Left hindlimb (tissue), 1 donor: ENCODE measurements around the gene INPP5A.
"Not testable (repeated sequence)": the region's sequence is repeated elsewhere in the genome, so short reads cannot be mapped to it uniquely, and the experiment has no call there.

Experiments used
- DNase-seq: peaks from one replicate; pipeline ENCODE4 v3.0.0-alpha.2; 2018

INPP5A gene

DNA sequence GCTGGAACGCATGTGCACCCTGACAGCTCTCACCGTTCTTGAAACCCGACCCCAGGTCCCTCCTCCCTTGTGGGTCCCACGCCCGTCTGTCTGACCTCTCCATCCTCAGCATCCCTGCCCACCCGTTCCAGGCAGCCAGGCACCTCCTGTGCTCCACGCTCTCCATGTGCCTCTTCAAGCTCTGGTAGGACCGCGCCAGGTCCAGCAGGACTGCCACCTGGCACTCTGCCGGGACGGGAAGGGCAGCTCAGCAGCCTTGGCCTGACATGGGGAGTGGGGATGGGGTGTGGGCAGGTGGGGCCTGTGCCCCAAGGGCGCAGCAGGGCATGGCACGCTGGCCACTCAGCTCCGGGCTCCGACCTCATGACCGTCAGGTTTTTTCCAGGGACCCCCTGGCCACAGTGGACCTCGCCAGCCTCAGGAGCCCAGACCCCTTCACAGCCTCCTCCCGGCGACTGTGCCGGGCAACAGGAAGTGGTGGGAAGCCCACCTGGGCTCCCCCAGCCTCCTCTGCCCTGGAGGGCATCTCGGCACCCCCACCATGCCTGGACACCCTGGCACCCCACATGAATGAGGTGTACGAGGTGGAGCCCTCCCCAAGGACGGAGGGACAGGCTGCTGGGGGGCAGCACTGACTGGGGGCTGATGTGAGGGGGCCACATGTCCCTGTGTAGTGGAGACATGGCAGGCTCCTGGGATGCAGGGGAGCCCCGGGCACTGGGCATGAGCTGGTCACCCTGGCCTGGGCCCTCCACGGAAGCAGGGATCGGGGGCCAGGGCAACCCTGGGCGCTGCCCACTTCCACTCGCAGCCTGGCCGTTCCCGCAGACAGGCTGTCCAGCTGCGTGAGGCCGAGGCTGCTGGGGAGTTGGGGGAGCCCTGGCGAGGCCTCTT lies 273.5 kb downstream of the INPP5A start:
- no peak for DNase-seq

- no peak for DNase-seq
Measured at GRCh38 chr10:132811891-132812481, 274.4 kb downstream of the INPP5A start.

DNA sequence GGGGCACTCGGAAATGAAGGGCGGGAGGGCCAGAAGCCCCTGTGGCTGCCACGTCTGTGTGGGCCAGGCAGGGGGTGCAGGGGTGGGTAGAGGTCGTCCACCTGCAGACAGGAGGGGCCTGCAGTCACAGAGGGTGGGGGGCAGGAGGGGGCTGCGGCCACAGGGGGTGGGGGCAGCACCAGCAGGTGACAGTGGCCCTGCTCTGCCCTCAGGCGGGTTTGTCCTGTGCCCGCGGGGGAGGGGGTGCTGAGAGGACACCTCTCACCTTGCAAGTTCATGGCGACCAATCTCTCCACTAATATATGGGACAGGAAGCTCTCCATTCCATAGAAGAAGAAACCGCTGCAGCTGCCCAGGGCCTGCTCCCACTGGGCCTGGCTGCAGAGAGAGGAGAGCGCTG lies 274.9 kb downstream of the INPP5A start:
- DNase-seq: no peak

DNA sequence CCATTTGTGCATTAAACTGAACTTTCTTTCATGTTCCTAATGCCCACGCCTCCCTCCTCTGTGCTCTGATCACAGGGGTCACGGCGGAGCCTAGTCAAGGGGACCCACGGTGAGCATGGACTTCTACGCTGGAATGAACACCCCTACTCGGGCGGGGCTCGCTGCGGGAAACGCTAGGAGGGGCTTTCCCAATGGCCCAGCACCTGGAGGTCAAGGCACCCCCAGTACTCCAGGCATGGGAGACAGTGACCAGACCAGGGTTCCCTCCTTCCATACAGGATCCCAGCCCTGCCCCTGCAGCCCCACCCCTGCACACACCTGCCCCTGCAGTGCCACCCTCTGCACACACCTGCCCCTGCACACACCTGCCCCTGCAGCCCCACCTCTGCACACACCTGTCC lies 275.4 kb downstream of the INPP5A start:
- no peak for DNase-seq

DNA sequence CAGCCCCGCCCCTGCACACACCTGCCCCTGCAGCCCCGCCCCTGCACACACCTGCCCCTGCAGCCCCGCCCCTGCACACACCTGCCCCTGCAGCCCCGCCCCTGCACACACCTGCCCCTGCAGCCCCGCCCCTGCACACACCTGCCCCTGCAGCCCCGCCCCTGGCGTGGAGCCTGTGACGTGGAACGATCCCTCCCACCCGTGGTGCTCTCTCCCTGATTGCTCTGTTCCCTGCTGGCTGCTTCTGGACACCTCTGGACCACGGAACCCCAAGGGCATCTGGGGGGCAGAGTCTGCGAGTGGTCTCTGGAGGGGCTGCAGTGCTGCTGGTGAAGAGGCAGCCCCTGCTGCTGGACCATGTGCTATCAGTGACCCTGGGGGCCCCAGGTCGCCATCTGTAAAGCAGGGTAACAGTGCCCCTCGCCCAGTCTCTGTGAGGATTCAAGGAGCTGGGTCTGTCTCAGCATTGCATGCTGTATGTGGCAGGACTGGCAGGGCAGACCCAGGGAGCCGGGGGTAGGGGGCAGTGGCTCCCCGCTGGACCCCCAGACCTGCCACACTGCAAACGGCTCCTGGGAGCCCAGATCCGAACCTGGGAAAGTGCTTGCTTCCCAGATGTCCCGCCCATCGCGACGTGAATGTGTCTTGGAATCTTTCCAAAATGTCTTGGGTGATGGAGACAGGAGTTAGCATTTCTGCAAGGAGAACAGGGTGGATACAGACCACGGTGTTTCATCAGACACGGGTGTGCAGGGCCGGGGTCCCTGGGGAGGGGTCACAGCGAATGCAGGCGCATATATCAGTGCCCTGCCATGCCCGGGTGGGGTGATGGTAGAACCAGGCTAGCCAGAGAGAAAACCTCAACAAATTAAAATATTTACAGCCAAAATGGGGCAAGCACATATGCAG lies 276.2 kb downstream of the INPP5A start:
- no peak for DNase-seq

- no peak for DNase-seq
Measured at GRCh38 chr10:132814469-132814856, 276.9 kb downstream of the INPP5A start.

GRCh38 chr10:132815168-132815857 lies 277.7 kb downstream of the INPP5A start:
- no peak for DNase-seq

DNA sequence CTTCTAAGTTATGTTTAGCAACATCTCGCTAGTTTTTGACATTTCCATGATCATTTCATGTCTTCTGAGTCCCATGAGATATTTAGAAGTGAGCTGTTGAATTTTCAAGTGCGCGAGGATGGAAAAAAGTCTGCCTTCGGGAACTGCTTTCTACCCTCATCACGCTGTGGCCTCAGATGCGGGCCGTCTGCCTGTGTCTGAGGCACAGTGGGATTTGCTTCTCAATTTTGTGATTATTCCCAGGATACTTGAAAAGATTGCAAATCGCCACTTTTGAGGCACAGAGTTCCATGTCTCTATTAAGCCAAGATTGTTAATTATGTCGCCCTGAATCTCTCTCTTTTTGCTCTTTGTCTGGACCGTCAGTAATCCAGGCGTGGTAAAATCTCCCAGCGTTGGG lies 279.1 kb downstream of the INPP5A start:
- no peak for DNase-seq

- no peak for DNase-seq
Measured at GRCh38 chr10:132817701-132818211, 280.2 kb downstream of the INPP5A start.

GRCh38 chr10:132820056-132820455 lies 282.5 kb downstream of the INPP5A start:
- no peak for DNase-seq

DNA sequence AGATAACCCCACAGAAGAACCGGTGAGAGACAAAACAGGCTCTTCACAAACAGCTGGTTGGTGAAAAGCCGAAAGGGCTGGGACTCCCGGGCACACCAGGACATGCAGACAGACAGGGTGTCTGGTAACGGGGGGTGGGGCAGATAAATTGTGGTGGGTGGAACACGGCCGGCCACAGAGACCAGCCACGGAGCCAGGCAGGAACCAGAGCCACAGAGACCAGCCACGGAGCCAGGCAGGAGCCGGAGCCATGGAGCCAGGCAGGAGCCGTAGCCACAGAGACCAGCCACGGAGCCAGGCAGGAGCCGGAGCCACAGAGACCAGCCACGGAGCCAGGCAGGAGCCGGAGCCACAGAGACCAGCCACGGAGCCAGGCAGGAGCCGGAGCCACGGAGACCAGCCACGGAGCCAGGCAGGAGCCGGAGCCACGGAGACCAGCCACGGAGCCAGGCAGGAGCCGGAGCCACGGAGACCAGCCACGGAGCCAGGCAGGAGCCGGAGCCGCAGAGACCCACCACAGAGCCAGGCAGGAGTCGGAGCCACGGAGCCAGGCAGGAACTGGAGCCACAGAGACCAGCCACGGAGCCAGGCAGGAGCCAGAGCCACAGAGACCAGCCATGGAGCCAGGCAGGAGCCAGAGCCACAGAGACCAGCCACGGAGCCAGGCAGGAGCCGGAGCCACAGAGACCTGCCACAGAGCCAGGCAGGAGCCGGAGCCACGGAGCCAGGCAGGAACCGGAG lies 288.4 kb downstream of the INPP5A start:
- not testable (repeated sequence) for DNase-seq

- no peak for DNase-seq
Measured at GRCh38 chr10:132826524-132827422, 289.2 kb downstream of the INPP5A start.

DNA sequence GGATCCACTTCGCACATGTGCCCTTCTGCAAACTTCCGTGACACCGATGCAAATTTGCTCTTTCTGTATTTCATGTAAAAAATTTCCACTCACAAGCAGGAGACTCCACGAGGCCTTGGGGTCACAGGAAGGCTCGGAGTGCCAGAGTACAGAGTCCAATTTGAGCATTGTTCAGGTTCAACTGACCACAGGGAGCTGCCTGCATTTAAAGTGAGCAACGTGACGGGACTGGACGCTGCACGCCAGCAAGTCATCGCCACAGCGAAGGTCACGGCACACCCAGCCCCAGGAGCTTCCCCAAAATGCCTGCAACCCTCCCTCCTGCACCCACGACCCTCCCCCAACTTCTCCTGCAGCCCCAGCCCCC lies 289.8 kb downstream of the INPP5A start:
- no peak for DNase-seq

DNA sequence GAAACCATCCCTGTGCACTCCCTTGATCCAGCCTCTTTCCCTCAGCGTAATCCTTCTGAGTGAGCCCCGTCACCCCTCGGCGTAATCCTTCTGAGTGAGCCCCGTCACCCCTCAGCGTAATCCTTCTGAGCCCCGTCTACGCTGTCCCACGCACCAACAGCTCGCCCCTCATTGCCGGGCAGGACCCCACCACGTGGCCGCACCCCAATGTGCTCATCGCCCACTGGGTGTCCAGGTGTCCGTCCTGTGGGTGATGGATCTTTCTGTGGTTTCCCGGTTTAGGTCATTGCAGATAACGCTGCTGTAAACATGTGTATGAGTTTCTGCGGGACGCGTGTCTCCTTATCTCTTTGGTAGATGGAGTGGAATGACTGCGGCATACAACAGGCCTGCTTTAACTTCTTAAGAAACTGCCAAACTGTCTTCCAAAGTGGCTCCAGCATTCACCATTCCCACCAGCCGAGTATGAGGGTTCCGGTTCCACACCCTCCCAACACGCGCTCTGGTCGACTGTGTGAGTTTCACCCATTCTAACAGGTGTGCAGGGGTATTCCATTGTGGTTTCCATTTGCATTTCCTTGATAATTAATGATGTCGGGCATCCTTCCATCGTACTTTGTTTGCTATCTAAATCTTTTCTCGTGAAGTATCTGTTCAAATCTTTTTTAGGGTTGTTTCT lies 290.4 kb downstream of the INPP5A start:
- no peak for DNase-seq

DNA sequence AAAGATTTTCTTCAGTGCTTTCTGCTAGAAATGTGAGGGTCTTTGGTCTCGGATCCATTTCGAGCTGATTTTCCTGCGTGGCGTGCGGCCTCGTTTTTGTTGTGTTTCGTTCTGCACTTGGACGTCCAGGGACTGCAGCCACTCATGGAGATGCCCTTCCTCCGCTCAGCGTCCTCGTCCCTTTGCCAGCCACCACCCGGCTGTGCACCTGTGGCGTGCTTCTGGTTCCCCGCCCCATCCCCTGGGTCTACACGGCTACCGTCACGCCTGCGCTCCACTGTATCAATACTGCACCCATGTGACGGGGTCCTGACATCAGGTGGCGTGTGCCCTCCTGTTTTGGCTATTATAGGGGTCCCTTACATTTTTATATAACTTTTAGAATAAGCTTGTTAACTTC lies 291.1 kb downstream of the INPP5A start:
- no peak for DNase-seq

- DNase-seq: no peak
Measured at GRCh38 chr10:132829403-132829802, 291.8 kb downstream of the INPP5A start.

- DNase-seq: no peak
Measured at GRCh38 chr10:132832186-132832969, 294.8 kb downstream of the INPP5A start.
